SK-N-SH treated with all-trans-retinoic acid at 6 μM for 48 hours (cell line): ENCODE data around the gene BEX3.

Source experiments
- ATAC-seq: fragments of 200-7000 bp; cut with Tn5 transposase; 3 replicates; pipeline ENCODE4 v1.9.1; 2020; ENCODE audit warnings: mild to moderate bottlenecking, moderate library complexity
- ARNTL ChIP-seq: fragments of 450-650 bp; formaldehyde crosslinking; IDR thresholded peaks from 2 replicates; pipeline ENCODE4 v1.5.0; 2020; ENCODE audit warnings: low read depth, mild to moderate bottlenecking, moderate library complexity, borderline replicate concordance
- BACH2 ChIP-seq: fragments of 250-450 bp; sonication (Bioruptor Pico); IDR thresholded peaks from 2 replicates; pipeline ENCODE4 v1.9.0; 2021; ENCODE audit warnings: mild to moderate bottlenecking, borderline replicate concordance
- CSDC2 ChIP-seq: fragments of 250-450 bp; sonication (Bioruptor Pico); IDR thresholded peaks from 2 replicates; pipeline ENCODE4 v1.5.0; 2020; ENCODE audit warnings: mild to moderate bottlenecking, moderate library complexity
- ESRRG ChIP-seq: fragments of 250-450 bp; sonication (Bioruptor Pico); IDR thresholded peaks from 2 replicates; pipeline ENCODE4 v1.6.1; 2021; ENCODE audit warnings: mild to moderate bottlenecking
- GLIS3 ChIP-seq: fragments of 250-450 bp; sonication (Bioruptor Pico); IDR thresholded peaks from 2 replicates; pipeline ENCODE4 v1.5.0; 2020; ENCODE audit warnings: mild to moderate bottlenecking, moderate library complexity
- ISL1 ChIP-seq: fragments of 250-450 bp; sonication (Bioruptor Pico); IDR thresholded peaks from 2 replicates; pipeline ENCODE4 v2.1.2; 2022; ENCODE audit warnings: mild to moderate bottlenecking, moderate library complexity
- OSR1 ChIP-seq: fragments of 250-450 bp; sonication (Bioruptor Pico); IDR thresholded peaks from 2 replicates; pipeline ENCODE4 v1.8.0; 2022; ENCODE audit warnings: moderate library complexity, mild to moderate bottlenecking, inconsistent platforms
- RARB ChIP-seq: fragments of 250-450 bp; sonication (Bioruptor Pico); IDR thresholded peaks from 2 replicates; pipeline ENCODE4 v1.8.0; 2021; ENCODE audit warnings: mild to moderate bottlenecking, moderate library complexity
- TCF4 ChIP-seq: fragments of 250-450 bp; sonication (Bioruptor Pico); IDR thresholded peaks from 2 replicates; pipeline ENCODE4 v1.8.0; 2021; ENCODE audit warnings: mild to moderate bottlenecking, moderate library complexity, borderline replicate concordance
- TOX ChIP-seq: fragments of 250-450 bp; sonication (Bioruptor Pico); IDR thresholded peaks from 2 replicates; pipeline ENCODE4 v1.8.0; 2021; ENCODE audit warnings: mild to moderate bottlenecking, moderate library complexity, borderline replicate concordance
- ZFP3 ChIP-seq: fragments of 250-450 bp; sonication (Bioruptor Pico); IDR thresholded peaks from 2 replicates; pipeline ENCODE4 v1.5.0; 2020; ENCODE audit warnings: mild to moderate bottlenecking, moderate library complexity
- ZNF565 ChIP-seq: fragments of 450-650 bp; formaldehyde crosslinking; conservative IDR thresholded peaks from 2 replicates; pipeline ENCODE4 v1.5.0; 2020; ENCODE audit warnings: low read depth, mild to moderate bottlenecking, moderate library complexity
- ZNF70 ChIP-seq: fragments of 450-650 bp; formaldehyde crosslinking; IDR thresholded peaks from 2 replicates; pipeline ENCODE4 v1.5.0; 2020; ENCODE audit warnings: mild to moderate bottlenecking, moderate library complexity
- ZNF8 ChIP-seq: fragments of 450-650 bp; formaldehyde crosslinking; IDR thresholded peaks from 2 replicates; pipeline ENCODE4 v1.5.0; 2020; ENCODE audit warnings: mild to moderate bottlenecking, moderate library complexity
- TF ChIP-seq, protein P1 (sequence below): fragments of 250-450 bp; sonication (Bioruptor Pico); IDR thresholded peaks from 2 replicates; pipeline ENCODE4 v1.5.1; 2020; ENCODE audit warnings: low read depth, mild to moderate bottlenecking, moderate library complexity
- TF ChIP-seq, protein P2 (sequence below): fragments of 250-450 bp; sonication (Bioruptor Pico); IDR thresholded peaks from 2 replicates; pipeline ENCODE4 v1.5.1; 2021; ENCODE audit warnings: mild to moderate bottlenecking, moderate library complexity
- TF ChIP-seq, protein P3 (sequence below): fragments of 250-450 bp; sonication (Bioruptor Pico); IDR thresholded peaks from 2 replicates; pipeline ENCODE4 v1.5.0; 2020; ENCODE audit warnings: mild to moderate bottlenecking, moderate library complexity
- TF ChIP-seq, protein P4 (sequence below): fragments of 250-450 bp; sonication (Bioruptor Pico); IDR thresholded peaks from 2 replicates; pipeline ENCODE4 v1.8.0; 2021; ENCODE audit warnings: low read depth, mild to moderate bottlenecking, moderate library complexity, borderline replicate concordance
- TF ChIP-seq, protein P5 (sequence below): fragments of 250-450 bp; sonication (Bioruptor Pico); IDR thresholded peaks from 2 replicates; pipeline ENCODE4 v1.8.0; 2020; ENCODE audit warnings: mild to moderate bottlenecking, moderate library complexity, borderline replicate concordance

The BEX3 gene

DNA sequence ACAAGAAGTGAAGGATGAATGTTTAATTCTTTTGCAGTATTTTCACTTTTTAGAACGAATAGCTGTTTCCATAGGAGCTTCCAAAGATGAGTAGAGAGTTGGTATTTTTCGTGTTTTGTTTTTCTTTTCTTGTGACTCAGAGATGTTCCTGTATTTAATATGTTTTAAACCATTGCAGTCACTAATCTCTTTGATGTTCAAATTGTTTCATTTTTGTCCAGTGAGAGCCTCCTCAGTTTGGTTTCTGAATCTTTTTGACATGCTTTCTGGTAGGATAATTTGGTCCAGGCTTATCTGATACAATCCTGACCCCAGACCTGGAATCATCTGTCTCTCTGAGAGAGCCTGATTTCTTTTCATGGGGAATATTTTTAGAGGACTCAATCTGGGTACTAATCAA is 41.6 kb downstream of the BEX3 start:
- no peak for ATAC-seq
- no peak for TF ChIP-seq ZNF70 (CRISPR knock-in tag)
- no peak for TF ChIP-seq CSDC2
- no peak for TF ChIP-seq ZNF8 (CRISPR knock-in tag)
- TF ChIP-seq, protein P1, sequence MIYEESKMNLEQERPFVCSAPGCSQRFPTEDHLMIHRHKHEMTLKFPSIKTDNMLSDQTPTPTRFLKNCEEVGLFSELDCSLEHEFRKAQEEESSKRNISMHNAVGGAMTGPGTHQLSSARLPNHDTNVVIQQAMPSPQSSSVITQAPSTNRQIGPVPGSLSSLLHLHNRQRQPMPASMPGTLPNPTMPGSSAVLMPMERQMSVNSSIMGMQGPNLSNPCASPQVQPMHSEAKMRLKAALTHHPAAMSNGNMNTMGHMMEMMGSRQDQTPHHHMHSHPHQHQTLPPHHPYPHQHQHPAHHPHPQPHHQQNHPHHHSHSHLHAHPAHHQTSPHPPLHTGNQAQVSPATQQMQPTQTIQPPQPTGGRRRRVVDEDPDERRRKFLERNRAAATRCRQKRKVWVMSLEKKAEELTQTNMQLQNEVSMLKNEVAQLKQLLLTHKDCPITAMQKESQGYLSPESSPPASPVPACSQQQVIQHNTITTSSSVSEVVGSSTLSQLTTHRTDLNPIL (CRISPR knock-in tag) = no peak
- TF ChIP-seq ARNTL (CRISPR knock-in tag) = no peak
- TF ChIP-seq RARB (CRISPR knock-in tag) = no peak
- TF ChIP-seq TCF4 = no peak
- TF ChIP-seq ESRRG (CRISPR knock-in tag) = no peak
- no peak for TF ChIP-seq ISL1 (CRISPR knock-in tag)
- TF ChIP-seq, protein P2, sequence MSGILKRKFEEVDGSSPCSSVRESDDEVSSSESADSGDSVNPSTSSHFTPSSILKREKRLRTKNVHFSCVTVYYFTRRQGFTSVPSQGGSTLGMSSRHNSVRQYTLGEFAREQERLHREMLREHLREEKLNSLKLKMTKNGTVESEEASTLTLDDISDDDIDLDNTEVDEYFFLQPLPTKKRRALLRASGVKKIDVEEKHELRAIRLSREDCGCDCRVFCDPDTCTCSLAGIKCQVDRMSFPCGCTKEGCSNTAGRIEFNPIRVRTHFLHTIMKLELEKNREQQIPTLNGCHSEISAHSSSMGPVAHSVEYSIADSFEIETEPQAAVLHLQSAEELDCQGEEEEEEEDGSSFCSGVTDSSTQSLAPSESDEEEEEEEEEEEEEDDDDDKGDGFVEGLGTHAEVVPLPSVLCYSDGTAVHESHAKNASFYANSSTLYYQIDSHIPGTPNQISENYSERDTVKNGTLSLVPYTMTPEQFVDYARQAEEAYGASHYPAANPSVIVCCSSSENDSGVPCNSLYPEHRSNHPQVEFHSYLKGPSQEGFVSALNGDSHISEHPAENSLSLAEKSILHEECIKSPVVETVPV (CRISPR knock-in tag) = no peak
- no peak for TF ChIP-seq ZFP3
- TF ChIP-seq GLIS3 = no peak
- TF ChIP-seq BACH2 (CRISPR knock-in tag) = no peak
- TF ChIP-seq, protein P3, sequence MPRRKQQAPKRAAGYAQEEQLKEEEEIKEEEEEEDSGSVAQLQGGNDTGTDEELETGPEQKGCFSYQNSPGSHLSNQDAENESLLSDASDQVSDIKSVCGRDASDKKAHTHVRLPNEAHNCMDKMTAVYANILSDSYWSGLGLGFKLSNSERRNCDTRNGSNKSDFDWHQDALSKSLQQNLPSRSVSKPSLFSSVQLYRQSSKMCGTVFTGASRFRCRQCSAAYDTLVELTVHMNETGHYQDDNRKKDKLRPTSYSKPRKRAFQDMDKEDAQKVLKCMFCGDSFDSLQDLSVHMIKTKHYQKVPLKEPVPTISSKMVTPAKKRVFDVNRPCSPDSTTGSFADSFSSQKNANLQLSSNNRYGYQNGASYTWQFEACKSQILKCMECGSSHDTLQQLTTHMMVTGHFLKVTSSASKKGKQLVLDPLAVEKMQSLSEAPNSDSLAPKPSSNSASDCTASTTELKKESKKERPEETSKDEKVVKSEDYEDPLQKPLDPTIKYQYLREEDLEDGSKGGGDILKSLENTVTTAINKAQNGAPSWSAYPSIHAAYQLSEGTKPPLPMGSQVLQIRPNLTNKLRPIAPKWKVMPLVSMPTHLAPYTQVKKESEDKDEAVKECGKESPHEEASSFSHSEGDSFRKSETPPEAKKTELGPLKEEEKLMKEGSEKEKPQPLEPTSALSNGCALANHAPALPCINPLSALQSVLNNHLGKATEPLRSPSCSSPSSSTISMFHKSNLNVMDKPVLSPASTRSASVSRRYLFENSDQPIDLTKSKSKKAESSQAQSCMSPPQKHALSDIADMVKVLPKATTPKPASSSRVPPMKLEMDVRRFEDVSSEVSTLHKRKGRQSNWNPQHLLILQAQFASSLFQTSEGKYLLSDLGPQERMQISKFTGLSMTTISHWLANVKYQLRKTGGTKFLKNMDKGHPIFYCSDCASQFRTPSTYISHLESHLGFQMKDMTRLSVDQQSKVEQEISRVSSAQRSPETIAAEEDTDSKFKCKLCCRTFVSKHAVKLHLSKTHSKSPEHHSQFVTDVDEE = no peak
- TF ChIP-seq, protein P4, sequence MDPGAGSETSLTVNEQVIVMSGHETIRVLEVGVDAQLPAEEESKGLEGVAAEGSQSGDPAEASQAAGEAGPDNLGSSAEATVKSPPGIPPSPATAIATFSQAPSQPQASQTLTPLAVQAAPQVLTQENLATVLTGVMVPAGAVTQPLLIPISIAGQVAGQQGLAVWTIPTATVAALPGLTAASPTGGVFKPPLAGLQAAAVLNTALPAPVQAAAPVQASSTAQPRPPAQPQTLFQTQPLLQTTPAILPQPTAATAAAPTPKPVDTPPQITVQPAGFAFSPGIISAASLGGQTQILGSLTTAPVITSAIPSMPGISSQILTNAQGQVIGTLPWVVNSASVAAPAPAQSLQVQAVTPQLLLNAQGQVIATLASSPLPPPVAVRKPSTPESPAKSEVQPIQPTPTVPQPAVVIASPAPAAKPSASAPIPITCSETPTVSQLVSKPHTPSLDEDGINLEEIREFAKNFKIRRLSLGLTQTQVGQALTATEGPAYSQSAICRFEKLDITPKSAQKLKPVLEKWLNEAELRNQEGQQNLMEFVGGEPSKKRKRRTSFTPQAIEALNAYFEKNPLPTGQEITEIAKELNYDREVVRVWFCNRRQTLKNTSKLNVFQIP (CRISPR knock-in tag) = no peak
- no peak for TF ChIP-seq OSR1 (CRISPR knock-in tag)

DNA sequence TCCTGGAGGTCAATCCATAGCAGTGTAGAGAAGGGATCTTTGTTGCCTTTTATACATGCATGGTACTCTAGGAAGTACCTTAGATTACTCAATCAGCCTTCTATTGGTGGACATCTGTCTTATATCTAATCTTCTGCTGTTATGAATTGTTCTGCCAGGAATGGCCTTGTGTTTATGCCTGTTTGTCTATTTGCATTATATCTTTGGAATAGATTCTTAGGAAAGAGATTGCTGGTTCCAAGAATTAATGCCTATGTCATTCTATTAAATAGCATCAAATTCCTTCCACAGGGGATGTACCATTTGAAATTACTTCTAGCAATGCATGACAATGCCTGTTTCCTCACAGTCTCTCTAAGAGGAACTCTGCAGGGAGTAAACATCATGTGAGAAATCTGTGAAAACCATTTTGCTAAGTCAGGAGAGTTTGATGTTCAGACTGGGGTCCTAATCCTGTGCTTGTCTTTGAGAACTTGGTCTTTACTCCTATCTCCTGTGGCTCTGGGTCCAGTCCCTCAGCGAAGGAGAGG is 42.5 kb downstream of the BEX3 start:
- TF ChIP-seq, protein P3 = no peak
- no peak for TF ChIP-seq ZNF8 (CRISPR knock-in tag)
- TF ChIP-seq OSR1 (CRISPR knock-in tag) = no peak
- TF ChIP-seq, protein P2 (CRISPR knock-in tag) = no peak
- no peak for TF ChIP-seq TOX (CRISPR knock-in tag)
- TF ChIP-seq, protein P5, sequence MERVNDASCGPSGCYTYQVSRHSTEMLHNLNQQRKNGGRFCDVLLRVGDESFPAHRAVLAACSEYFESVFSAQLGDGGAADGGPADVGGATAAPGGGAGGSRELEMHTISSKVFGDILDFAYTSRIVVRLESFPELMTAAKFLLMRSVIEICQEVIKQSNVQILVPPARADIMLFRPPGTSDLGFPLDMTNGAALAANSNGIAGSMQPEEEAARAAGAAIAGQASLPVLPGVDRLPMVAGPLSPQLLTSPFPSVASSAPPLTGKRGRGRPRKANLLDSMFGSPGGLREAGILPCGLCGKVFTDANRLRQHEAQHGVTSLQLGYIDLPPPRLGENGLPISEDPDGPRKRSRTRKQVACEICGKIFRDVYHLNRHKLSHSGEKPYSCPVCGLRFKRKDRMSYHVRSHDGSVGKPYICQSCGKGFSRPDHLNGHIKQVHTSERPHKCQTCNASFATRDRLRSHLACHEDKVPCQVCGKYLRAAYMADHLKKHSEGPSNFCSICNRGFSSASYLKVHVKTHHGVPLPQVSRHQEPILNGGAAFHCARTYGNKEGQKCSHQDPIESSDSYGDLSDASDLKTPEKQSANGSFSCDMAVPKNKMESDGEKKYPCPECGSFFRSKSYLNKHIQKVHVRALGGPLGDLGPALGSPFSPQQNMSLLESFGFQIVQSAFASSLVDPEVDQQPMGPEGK (CRISPR knock-in tag) = no peak
- no peak for TF ChIP-seq BACH2 (CRISPR knock-in tag)
- TF ChIP-seq, protein P1 (CRISPR knock-in tag) = no peak
- TF ChIP-seq ZNF565 (CRISPR knock-in tag) = no peak
- no peak for ATAC-seq
